Measurements from ENCODE around the gene GIGYF2.

The GIGYF2 gene

GRCh38 chr2:232779934-232780333, 82.8 kb downstream of the GIGYF2 start:
- TF ChIP-seq MYC (IDR thresholded peaks at IDR 0.05; ENCODE audit: low read depth, low read length), result no peak
- TF ChIP-seq, protein P1, sequence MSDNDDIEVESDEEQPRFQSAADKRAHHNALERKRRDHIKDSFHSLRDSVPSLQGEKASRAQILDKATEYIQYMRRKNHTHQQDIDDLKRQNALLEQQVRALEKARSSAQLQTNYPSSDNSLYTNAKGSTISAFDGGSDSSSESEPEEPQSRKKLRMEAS (IDR thresholded peaks at IDR 0.05; ENCODE audit: low read depth, low read length), result no peak
- no peak for TF ChIP-seq POLR2A (IDR thresholded peaks at IDR 0.05; ENCODE audit: extremely low read depth, insufficient read length)
- TF ChIP-seq CTCF (IDR thresholded peaks at IDR 0.05; ENCODE audit: low read depth, low read length), result no peak
- H3K4me3 ChIP-seq (ENCODE audit: low read depth, low read length), result no peak overlapping the region

GRCh38 chr2:232781765-232782164, 84.6 kb downstream of the GIGYF2 start:
- TF ChIP-seq CTCF (IDR thresholded peaks at IDR 0.05; ENCODE audit: low read depth, low read length) (no peak), POLR2A (IDR thresholded peaks at IDR 0.05; ENCODE audit: extremely low read depth, insufficient read length) (no peak), MYC (IDR thresholded peaks at IDR 0.05; ENCODE audit: low read depth, low read length) (no peak)
- TF ChIP-seq, protein P1 (IDR thresholded peaks at IDR 0.05; ENCODE audit: low read depth, low read length), result no peak
- peak; percentile 45 for DNase-seq (ENCODE audit: low read depth)
- no peak overlapping the region for H3K4me3 ChIP-seq (ENCODE audit: low read depth, low read length)

More at GRCh38 chr2:232779934-232780333, 82.8 kb downstream of the GIGYF2 start:
- no peak for DNase-seq (ENCODE audit: low read depth)

GRCh38 chr2:232783278-232783677, 86.1 kb downstream of the GIGYF2 start:
- no peak for TF ChIP-seq POLR2A (IDR thresholded peaks at IDR 0.05; ENCODE audit: extremely low read depth, insufficient read length)
- no peak for TF ChIP-seq MYC (IDR thresholded peaks at IDR 0.05; ENCODE audit: low read depth, low read length)
- TF ChIP-seq, protein P1 (IDR thresholded peaks at IDR 0.05; ENCODE audit: low read depth, low read length), result no peak
- no peak for TF ChIP-seq CTCF (IDR thresholded peaks at IDR 0.05; ENCODE audit: low read depth, low read length)
- no peak overlapping the region for H3K4me3 ChIP-seq (ENCODE audit: low read depth, low read length)
- DNase-seq (ENCODE audit: low read depth), result no peak

DNA sequence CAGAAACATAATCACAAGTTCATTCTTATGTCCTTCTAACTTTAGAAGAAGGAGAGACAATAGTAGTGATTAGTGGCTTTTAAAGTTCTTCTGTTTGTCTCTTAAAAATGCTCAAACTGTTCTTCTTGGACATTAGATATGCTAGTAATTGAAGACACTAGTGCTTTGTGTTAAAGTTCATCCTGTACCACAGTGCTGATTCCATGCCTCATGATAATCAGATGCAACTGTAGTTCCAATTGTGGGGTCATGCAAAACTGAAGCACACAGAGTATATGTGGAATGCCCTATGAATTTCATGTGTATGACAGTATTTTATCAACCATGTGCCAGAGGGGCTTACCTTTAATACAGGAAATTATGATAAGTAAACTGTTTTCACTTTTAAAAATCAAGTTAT, 90.7 kb downstream of the GIGYF2 start:
- DNase-seq (ENCODE audit: low read depth), result no peak
- TF ChIP-seq, protein P1 (IDR thresholded peaks at IDR 0.05; ENCODE audit: low read depth, low read length), result no peak
- TF ChIP-seq CTCF (IDR thresholded peaks at IDR 0.05; ENCODE audit: low read depth, low read length), result no peak
- TF ChIP-seq POLR2A (IDR thresholded peaks at IDR 0.05; ENCODE audit: extremely low read depth, insufficient read length), result no peak
- TF ChIP-seq MYC (IDR thresholded peaks at IDR 0.05; ENCODE audit: low read depth, low read length), result no peak
- no peak overlapping the region for H3K4me3 ChIP-seq (ENCODE audit: low read depth, low read length)

DNA sequence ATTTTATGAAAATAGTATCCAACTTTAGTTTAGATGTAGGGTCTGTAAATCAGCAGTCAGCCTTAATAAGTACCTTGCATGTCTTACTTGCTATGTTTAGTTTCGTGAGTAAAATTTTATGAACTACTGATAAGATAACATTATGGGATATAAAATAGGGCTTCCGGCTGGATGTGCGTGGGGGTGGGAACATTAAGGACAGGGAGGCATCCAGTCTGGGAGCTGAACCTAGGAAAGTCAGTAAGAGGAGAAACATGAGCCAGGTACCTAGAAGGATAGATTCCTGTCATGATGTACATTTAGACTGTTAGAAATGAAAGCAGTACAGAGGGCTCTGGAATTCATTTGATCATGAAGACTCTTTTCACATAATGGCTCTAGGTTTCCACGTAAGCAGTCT, 92.0 kb downstream of the GIGYF2 start:
- TF ChIP-seq POLR2A (IDR thresholded peaks at IDR 0.05; ENCODE audit: extremely low read depth, insufficient read length), result no peak
- TF ChIP-seq, protein P1 (IDR thresholded peaks at IDR 0.05; ENCODE audit: low read depth, low read length), result no peak
- no peak for TF ChIP-seq MYC (IDR thresholded peaks at IDR 0.05; ENCODE audit: low read depth, low read length)
- TF ChIP-seq CTCF (IDR thresholded peaks at IDR 0.05; ENCODE audit: low read depth, low read length), result no peak
- DNase-seq (ENCODE audit: low read depth), result no peak
- H3K4me3 ChIP-seq (ENCODE audit: low read depth, low read length), result no peak overlapping the region

DNA sequence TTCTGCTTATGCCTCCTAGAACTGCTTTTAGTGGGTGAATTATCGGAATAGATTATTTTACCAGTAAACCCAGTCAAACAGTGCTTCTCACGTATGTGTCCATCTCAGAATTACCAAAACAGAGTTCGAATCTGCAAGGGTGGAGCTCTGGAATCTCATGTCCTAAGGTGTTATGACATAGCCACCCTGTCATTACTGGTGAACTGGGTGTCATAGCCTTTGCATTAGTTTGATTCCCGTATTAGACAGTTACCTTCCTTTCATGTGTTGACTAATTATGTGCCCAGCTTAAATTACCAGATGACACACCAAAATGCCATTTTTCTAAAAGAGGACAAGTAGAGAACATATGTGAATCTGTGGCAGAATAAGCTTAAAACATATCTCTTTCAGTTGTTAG, 94.4 kb downstream of the GIGYF2 start:
- TF ChIP-seq, protein P1 (IDR thresholded peaks at IDR 0.05; ENCODE audit: low read depth, low read length), result no peak
- TF ChIP-seq POLR2A (IDR thresholded peaks at IDR 0.05; ENCODE audit: extremely low read depth, insufficient read length) (no peak), MYC (IDR thresholded peaks at IDR 0.05; ENCODE audit: low read depth, low read length) (no peak), CTCF (IDR thresholded peaks at IDR 0.05; ENCODE audit: low read depth, low read length) (no peak)
- no peak for DNase-seq (ENCODE audit: low read depth)

More for the DNA sequence above, 94.4 kb downstream of the GIGYF2 start:
- no peak overlapping the region for H3K4me3 ChIP-seq (ENCODE audit: low read depth, low read length)

All from NB4 (cell line).